ENCODE measurements around the gene ETV3.

GRCh38 chr1:157113106-157113505 lies 25.1 kb downstream of the ETV3 start:
- no peak for TF ChIP-seq POLR2A (IDR thresholded peaks at IDR 0.05)
- TF ChIP-seq CTCF (IDR thresholded peaks at IDR 0.05): no peak
